Progenitor cell of endocrine pancreas (in vitro differentiated cells): Measurements from ENCODE around the gene PSMB2. TPM values are rescaled to one million over a fixed set of nuclear protein-coding genes. Genes with fewer than 3 reads are reported as not detected.

Experiments
- DNase-seq: peaks from one replicate; pipeline ENCODE4 v3.0.0; 2021; ENCODE audit warnings: low spot score; ENCODE audit not compliant: unreplicated experiment
- H3K27ac Mint-ChIP-seq: 2 replicates; pipeline ENCODE4 v1.8.0; 2021; ENCODE audit warnings: mild to moderate bottlenecking, moderate library complexity, mixed read lengths
- H3K27me3 Mint-ChIP-seq: 2 replicates; pipeline ENCODE4 v1.8.0; 2021; ENCODE audit warnings: mixed read lengths
- H3K36me3 Mint-ChIP-seq: 2 replicates; pipeline ENCODE4 v1.8.0; 2022; ENCODE audit warnings: mixed read lengths; ENCODE audit not compliant: insufficient read depth
- H3K4me1 Mint-ChIP-seq: 2 replicates; pipeline ENCODE4 v1.8.0; 2021; ENCODE audit warnings: low read depth, mixed read lengths
- H3K4me3 Mint-ChIP-seq: 2 replicates; pipeline ENCODE4 v1.8.0; 2021; ENCODE audit warnings: low read depth, mild to moderate bottlenecking, moderate library complexity, mixed read lengths
- H3K9me3 Mint-ChIP-seq: 2 replicates; pipeline ENCODE4 v1.8.0; 2021; ENCODE audit warnings: low read depth, mixed read lengths
- CTCF ChIP-seq: fragments of 200-600 bp; sonication (generic); IDR thresholded peaks from one replicate; pipeline ENCODE4 v1.5.0; 2021; ENCODE audit warnings: antibody characterized with exemption, mild to moderate bottlenecking; ENCODE audit not compliant: unreplicated experiment
- total RNA-seq: library from RNA; stranded (reverse); gene quantifications from 2 replicates; pipeline ENCODE4 v1.2.1, GENCODE V29; 2021

PSMB2 gene
- total RNA-seq, 1 donor from 2014 or later, result 70.4 TPM

- peaks cover 3% of the 10 kb centered on the region for H3K36me3 Mint-ChIP-seq
- H3K27me3 Mint-ChIP-seq, result peaks cover 12% of the 10 kb centered on the region
- H3K4me3 Mint-ChIP-seq, result no peak overlapping the region
- H3K4me1 Mint-ChIP-seq, result peaks cover 34% of the 10 kb centered on the region
- no peak overlapping the region for H3K27ac Mint-ChIP-seq
- no peak for DNase-seq
- TF ChIP-seq CTCF, result peak; percentile 15
- no peaks in the 10 kb centered on the region for H3K9me3 Mint-ChIP-seq
These were observed 4.7 kb upstream of the PSMB2 start for GRCh38 chr1:35646043-35646442.

- no peak overlapping the region for H3K27ac Mint-ChIP-seq
- peaks cover 12% of the 10 kb centered on the region for H3K27me3 Mint-ChIP-seq
- H3K4me3 Mint-ChIP-seq, result no peak overlapping the region
- TF ChIP-seq CTCF, result no peak
- peaks cover 3% of the 10 kb centered on the region for H3K36me3 Mint-ChIP-seq
- no peak for DNase-seq
- peaks cover 25% of the 10 kb centered on the region for H3K4me1 Mint-ChIP-seq
- no peaks in the 10 kb centered on the region for H3K9me3 Mint-ChIP-seq
These were observed 2.9 kb upstream of the PSMB2 start for GRCh38 chr1:35644204-35644603.

- Mint-ChIP-seq H3K27ac (peak overlapping the region; percentile 100), H3K9me3 (no peaks in the 10 kb centered on the region), H3K36me3 (peaks cover 3% of the 10 kb centered on the region), H3K4me3 (peak overlapping the region; percentile 100), H3K4me1 (peaks cover 27% of the 10 kb centered on the region), H3K27me3 (peaks cover 12% of the 10 kb centered on the region)
- no peak for DNase-seq
- no peak for TF ChIP-seq CTCF
These were observed 1.2 kb upstream of the PSMB2 start for GRCh38 chr1:35642471-35642955.

- H3K36me3 Mint-ChIP-seq, result peaks cover 4% of the 10 kb centered on the region
- H3K4me3 Mint-ChIP-seq, result peak overlapping the region; percentile 100
- peaks cover 27% of the 10 kb centered on the region for H3K4me1 Mint-ChIP-seq
- H3K9me3 Mint-ChIP-seq, result no peaks in the 10 kb centered on the region
- TF ChIP-seq CTCF, result no peak
- no peak for DNase-seq
- H3K27me3 Mint-ChIP-seq, result peaks cover 5% of the 10 kb centered on the region
- peak overlapping the region; percentile 100 for H3K27ac Mint-ChIP-seq
These were observed 720 bp downstream of the PSMB2 start for GRCh38 chr1:35640380-35641232.

- Mint-ChIP-seq H3K27me3 (no peaks in the 10 kb centered on the region), H3K4me3 (no peak overlapping the region), H3K9me3 (no peaks in the 10 kb centered on the region), H3K27ac (no peak overlapping the region), H3K4me1 (peaks cover 22% of the 10 kb centered on the region), H3K36me3 (peaks cover 6% of the 10 kb centered on the region)
- no peak for TF ChIP-seq CTCF
- no peak for DNase-seq
These were observed 3.9 kb downstream of the PSMB2 start for GRCh38 chr1:35637401-35637809.
